GM04504 (cell line): Measurements from ENCODE around the gene SLC7A4.
"Not testable (repeated sequence)": the region's sequence is repeated elsewhere in the genome, so short reads cannot be mapped to it uniquely, and the experiment has no call there.

Experiments
- DNase-seq: peaks from one replicate; pipeline ENCODE4 v3.0.0-alpha.2; 2012; ENCODE audit warnings: low read depth

Gene SLC7A4

GRCh38 chr22:21064917-21065864 lies 32.8 kb upstream of the SLC7A4 start:
- no peak for DNase-seq

DNA sequence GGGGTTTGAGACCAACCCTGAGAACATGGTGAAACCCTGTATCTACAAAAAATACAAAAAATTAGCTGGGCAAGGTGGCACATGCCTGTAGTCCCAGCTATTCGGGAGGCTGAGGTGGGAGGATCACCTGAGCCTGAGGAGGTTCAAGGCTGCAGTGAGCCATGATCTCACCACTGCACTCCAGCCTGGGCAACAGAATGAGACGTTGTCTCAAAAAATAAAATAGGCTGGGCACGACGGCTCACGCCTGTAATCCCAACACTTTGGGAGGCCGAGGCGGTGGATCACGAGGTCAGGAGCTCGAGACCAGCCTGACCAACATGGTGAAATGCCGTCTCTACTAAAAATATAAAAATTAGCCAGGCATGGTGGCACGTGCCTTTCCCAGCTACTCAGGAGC lies 32.1 kb upstream of the SLC7A4 start:
- DNase-seq = not testable (repeated sequence)

GRCh38 chr22:21061660-21062321 lies 29.4 kb upstream of the SLC7A4 start:
- not testable (repeated sequence) for DNase-seq

- DNase-seq = not testable (repeated sequence)
Measured at GRCh38 chr22:21060363-21060762, 28.0 kb upstream of the SLC7A4 start.

- DNase-seq = no peak
Measured at GRCh38 chr22:21055880-21056319, 23.5 kb upstream of the SLC7A4 start.

GRCh38 chr22:21055564-21055834 lies 23.1 kb upstream of the SLC7A4 start:
- DNase-seq = no peak

- no peak for DNase-seq
Measured at GRCh38 chr22:21054714-21055563, 22.6 kb upstream of the SLC7A4 start.

- DNase-seq = no peak
Measured at GRCh38 chr22:21054046-21054713, 21.8 kb upstream of the SLC7A4 start.

- DNase-seq = no peak
Measured at GRCh38 chr22:21052715-21053459, 20.5 kb upstream of the SLC7A4 start.

- DNase-seq = no peak
Measured at GRCh38 chr22:21051831-21052400, 19.6 kb upstream of the SLC7A4 start.

GRCh38 chr22:21051145-21051830 lies 18.9 kb upstream of the SLC7A4 start:
- no peak for DNase-seq

DNA sequence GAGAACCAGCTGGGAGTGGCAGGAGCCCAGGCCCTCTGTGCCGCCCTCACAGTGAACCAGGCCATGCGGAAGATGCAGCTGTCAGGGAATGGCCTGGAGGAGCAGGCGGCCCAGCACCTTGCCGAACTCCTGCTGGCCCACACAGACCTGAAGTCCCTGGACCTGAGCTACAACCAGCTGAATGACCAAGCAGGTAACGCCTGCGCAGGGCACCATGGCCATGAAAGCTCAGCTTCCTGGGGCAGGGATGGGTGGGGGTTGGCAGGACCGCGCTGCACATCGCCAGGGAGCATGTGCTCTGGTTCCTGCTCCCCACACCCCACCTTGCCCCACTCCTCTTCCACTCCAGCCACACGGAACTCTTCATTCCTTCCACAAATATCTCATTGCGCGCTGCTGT lies 16.6 kb upstream of the SLC7A4 start:
- DNase-seq = not testable (repeated sequence)

DNA sequence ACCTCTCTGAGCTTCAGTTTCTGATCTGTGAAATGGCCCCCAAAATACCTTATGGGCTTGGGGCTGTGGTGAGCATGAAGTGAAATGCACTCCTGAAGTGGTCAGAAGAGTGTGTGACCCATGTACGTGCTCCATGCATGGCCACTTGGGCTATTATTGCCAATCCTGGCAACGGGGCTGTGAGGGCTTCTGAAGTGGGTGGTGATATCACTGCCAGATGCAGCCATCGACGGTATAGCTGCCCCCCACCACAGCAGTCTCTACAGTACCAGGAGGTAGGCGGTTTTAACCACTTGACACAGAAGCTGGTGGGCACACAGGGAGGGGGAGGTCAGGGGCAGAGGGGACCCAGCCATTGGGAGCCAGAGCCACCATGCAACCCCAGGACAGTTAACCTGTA lies 16.1 kb upstream of the SLC7A4 start:
- DNase-seq = not testable (repeated sequence)

- DNase-seq = no peak
Measured at GRCh38 chr22:21047730-21048129, 15.4 kb upstream of the SLC7A4 start.

- no peak for DNase-seq
Measured at GRCh38 chr22:21047035-21047661, 14.8 kb upstream of the SLC7A4 start.

- peak; percentile 80 for DNase-seq
Measured at GRCh38 chr22:21045585-21046294, 13.4 kb upstream of the SLC7A4 start, which contains the start of gene LRRC74B. Gene LRRC74B (plus strand): TSS chr22:21045946. CDS start chr22:21045987, 41 bp downstream.

DNA sequence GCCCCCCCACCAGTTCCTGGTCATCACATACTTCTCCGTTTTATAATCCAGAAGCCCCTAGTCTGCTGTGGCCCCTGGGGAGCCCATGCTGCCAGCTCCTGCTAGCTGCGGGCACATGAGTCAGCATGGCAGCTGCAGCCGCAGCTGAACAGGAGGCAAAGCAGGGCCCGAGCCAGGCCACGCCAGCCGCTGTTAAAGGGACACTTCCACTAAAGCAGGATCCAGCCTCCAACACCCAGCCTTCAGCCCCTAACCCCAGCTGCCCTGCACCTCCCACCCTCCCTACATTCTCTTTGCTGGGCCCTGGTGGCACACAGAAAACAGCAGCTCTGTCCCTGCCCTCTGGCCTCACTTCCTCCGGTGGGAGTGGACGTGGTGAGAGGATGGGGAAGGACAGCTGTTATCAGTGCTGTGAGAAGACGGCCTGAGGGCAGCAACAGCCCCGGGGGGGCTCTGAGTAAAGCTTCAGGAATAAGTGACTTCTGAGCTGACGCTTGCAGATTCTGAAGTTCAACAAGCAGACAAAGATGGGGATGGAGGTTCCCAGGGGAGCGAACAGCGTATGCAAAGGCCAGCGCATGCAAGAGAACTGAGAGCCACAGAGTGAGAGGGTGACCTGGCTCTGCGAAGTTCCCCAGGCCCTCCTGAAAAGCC lies 12.7 kb upstream of the SLC7A4 start:
- peak; percentile 41 for DNase-seq

GRCh38 chr22:21043860-21044535 lies 11.6 kb upstream of the SLC7A4 start:
- DNase-seq = no peak
